ENCODE measurements around the gene KCNAB2.
"Not testable (repeated sequence)": the region's sequence is repeated elsewhere in the genome, so short reads cannot be mapped to it uniquely, and the experiment has no call there.

Gene KCNAB2

GRCh38 chr1:6014130-6014999 is 31.3 kb upstream of the KCNAB2 start:
- no peak overlapping the region for H3K4me2 ChIP-seq (ENCODE audit: low read depth, low read length)

GRCh38 chr1:6016191-6016865 is 29.4 kb upstream of the KCNAB2 start:
- no peaks in the 10 kb centered on the region for H3F3A ChIP-seq (ENCODE audit: insufficient read depth, low read length)
- no peaks in the 10 kb centered on the region for H3K9me3 ChIP-seq (replicated peaks; ENCODE audit: insufficient read depth, low read length)
- no peak overlapping the region for H3K4me2 ChIP-seq (ENCODE audit: low read depth, low read length)
- TF ChIP-seq EZH2phosphoT487 (IDR thresholded peaks at IDR 0.05; ENCODE audit: low read length) (no peak), EZH2 (optimal IDR thresholded peaks at IDR 0.05; ENCODE audit: low read depth, low read length) (no peak), CTCF (IDR thresholded peaks at IDR 0.05; ENCODE audit: low read length) (no peak)
- no peaks in the 10 kb centered on the region for H3K4me1 ChIP-seq (ENCODE audit: low read length)
- no peak overlapping the region for H3K9ac ChIP-seq (ENCODE audit: low read length)
- H3K4me3 ChIP-seq (ENCODE audit: low read length): no peak overlapping the region
- no peak for DNase-seq
- no peaks in the 10 kb centered on the region for H3K27me3 ChIP-seq (replicated peaks; ENCODE audit: insufficient read depth, low read length)
- no peaks in the 10 kb centered on the region for H3K9me2 ChIP-seq (replicated peaks; ENCODE audit: insufficient read depth, low read length)
- no peaks in the 10 kb centered on the region; the same call in 1 of the 2 replicates for H3K36me3 ChIP-seq (replicated peaks; ENCODE audit: insufficient read depth, low read length)
- no peak overlapping the region for H3K27ac ChIP-seq (ENCODE audit: low read length)
- no peak overlapping the region for H2AFZ ChIP-seq (ENCODE audit: low read length)
- peaks cover 12% of the 10 kb centered on the region for H3K79me2 ChIP-seq (ENCODE audit: low read length)
- no peaks in the 10 kb centered on the region for H4K20me1 ChIP-seq (ENCODE audit: insufficient read depth, low read length)

More at GRCh38 chr1:6014130-6014999, 31.3 kb upstream of the KCNAB2 start:
- TF ChIP-seq EZH2phosphoT487 (IDR thresholded peaks at IDR 0.05; ENCODE audit: low read length): no peak
- TF ChIP-seq CTCF (IDR thresholded peaks at IDR 0.05; ENCODE audit: low read length): no peak
- TF ChIP-seq EZH2 (optimal IDR thresholded peaks at IDR 0.05; ENCODE audit: low read depth, low read length): no peak
- Histone ChIP-seq H3K4me3 (ENCODE audit: low read length) (no peak overlapping the region), H3K27ac (ENCODE audit: low read length) (no peak overlapping the region), H3K9me3 (replicated peaks; ENCODE audit: insufficient read depth, low read length) (no peaks in the 10 kb centered on the region), H3K4me1 (ENCODE audit: low read length) (peaks cover 4% of the 10 kb centered on the region), H3K9ac (ENCODE audit: low read length) (no peak overlapping the region), H3K36me3 (replicated peaks; ENCODE audit: insufficient read depth, low read length) (no peaks in the 10 kb centered on the region), H3F3A (ENCODE audit: insufficient read depth, low read length) (no peaks in the 10 kb centered on the region), H2AFZ (ENCODE audit: low read length) (no peak overlapping the region), H3K9me2 (replicated peaks; ENCODE audit: insufficient read depth, low read length) (no peaks in the 10 kb centered on the region), H3K27me3 (replicated peaks; ENCODE audit: insufficient read depth, low read length) (no peaks in the 10 kb centered on the region), H3K79me2 (ENCODE audit: low read length) (peaks cover 29% of the 10 kb centered on the region), H4K20me1 (ENCODE audit: insufficient read depth, low read length) (no peaks in the 10 kb centered on the region)
- no peak for DNase-seq

- not testable (repeated sequence) for H3K9me3 ChIP-seq (replicated peaks; ENCODE audit: insufficient read depth, low read length); H3K9ac ChIP-seq (ENCODE audit: low read length); H3K4me3 ChIP-seq (ENCODE audit: low read length); H3F3A ChIP-seq (ENCODE audit: insufficient read depth, low read length); H3K4me2 ChIP-seq (ENCODE audit: low read depth, low read length); H3K27me3 ChIP-seq (replicated peaks; ENCODE audit: insufficient read depth, low read length); H2AFZ ChIP-seq (ENCODE audit: low read length); H3K27ac ChIP-seq (ENCODE audit: low read length); H3K79me2 ChIP-seq (ENCODE audit: low read length); H3K36me3 ChIP-seq (replicated peaks; ENCODE audit: insufficient read depth, low read length); H3K9me2 ChIP-seq (replicated peaks; ENCODE audit: insufficient read depth, low read length); H4K20me1 ChIP-seq (ENCODE audit: insufficient read depth, low read length); H3K4me1 ChIP-seq (ENCODE audit: low read length); DNase-seq
Observed at GRCh38 chr1:6017654-6018053, 28.0 kb upstream of the KCNAB2 start.

All from MM.1S (cell line).